IMR-90 (cell line): Measurements from ENCODE around the gene CADM1. TPM values are rescaled to one million over a fixed set of nuclear protein-coding genes. Genes with fewer than 3 reads are reported as not detected.

Experiments
- ATAC-seq: fragments of 200-7000 bp; cut with Tn5 transposase; 2 replicates; pipeline ENCODE4 v1.9.1; 2020; ENCODE audit warnings: low read depth, mild to moderate bottlenecking, moderate library complexity
- BruUV-seq: library from RNA; stranded (reverse); fragments of 400-500 nt; replicated peaks from 2 replicates; lab custom pipeline; 2021; lab: Mats Ljungman, UMichigan
- CTCF ChIA-PET: fragments of 300-600 bp; formaldehyde crosslinking; extraction: SDS; loops from one replicate; lab custom pipeline; 2021; ENCODE audit warnings: antibody characterized with exemption; lab: Yijun Ruan, JAX
- POLR2A ChIA-PET: fragments of 300-600 bp; sonication (Branson Sonifier 250); formaldehyde crosslinking; loops from one replicate; lab custom pipeline; 2022; ENCODE audit warnings: antibody characterized with exemption; ENCODE audit not compliant: unreplicated experiment; lab: Charles Lee
- DNase-seq: peaks from one replicate; pipeline ENCODE4 v3.0.0; 2013
- H2AFZ ChIP-seq: replicated peaks from 2 replicates; pipeline ENCODE3; 2013; ENCODE audit warnings: low read length, mild to moderate bottlenecking; ENCODE audit not compliant: poor library complexity
- H2AK5ac ChIP-seq: 2 replicates; pipeline ENCODE4 v1.6.1; 2013; ENCODE audit warnings: low read depth, low read length, inconsistent platforms
- H2AK9ac ChIP-seq: replicated peaks from 2 replicates; pipeline ENCODE3; 2013; ENCODE audit warnings: mild to moderate bottlenecking, low read depth, low read length, moderate library complexity; ENCODE audit not compliant: poor library complexity
- H2BK120ac ChIP-seq: 2 replicates; pipeline ENCODE4 v1.6.1; 2013; ENCODE audit warnings: low read depth, low read length, inconsistent platforms
- H2BK15ac ChIP-seq: 3 replicates; pipeline ENCODE4 v1.6.1; 2013; ENCODE audit warnings: low read depth, low read length, inconsistent platforms
- H2BK20ac ChIP-seq: 2 replicates; pipeline ENCODE4 v1.6.1; 2013; ENCODE audit warnings: low read depth, mild to moderate bottlenecking, inconsistent platforms, low read length, moderate library complexity
- H2BK5ac ChIP-seq: 2 replicates; pipeline ENCODE4 v1.6.1; 2013; ENCODE audit warnings: mild to moderate bottlenecking, low read depth, low read length, inconsistent platforms; ENCODE audit not compliant: poor library complexity, severe bottlenecking
- H3K14ac ChIP-seq: replicated peaks from 2 replicates; pipeline ENCODE4 v1.6.1; 2013; ENCODE audit warnings: low read depth, low read length, inconsistent platforms
- H3K18ac ChIP-seq: 2 replicates; pipeline ENCODE4 v1.6.1; 2013; ENCODE audit warnings: low read depth, low read length, control low read depth
- H3K23ac ChIP-seq: 2 replicates; pipeline ENCODE4 v1.6.1; 2013; ENCODE audit warnings: low read depth, low read length, inconsistent platforms
- H3K27ac ChIP-seq: 2 replicates; pipeline ENCODE4 v1.5.1; 2013; ENCODE audit warnings: mild to moderate bottlenecking, control low read depth, low read length; ENCODE audit not compliant: insufficient read depth
- H3K27me3 ChIP-seq: 2 replicates; pipeline ENCODE4 v1.6.1; 2013; ENCODE audit warnings: low read length; ENCODE audit not compliant: control insufficient read depth, insufficient read depth
- H3K36me3 ChIP-seq: 2 replicates; pipeline ENCODE4 v1.6.1; 2013; ENCODE audit warnings: low read length, mixed read lengths; ENCODE audit not compliant: control insufficient read depth, insufficient read depth
- H3K4ac ChIP-seq: 2 replicates; pipeline ENCODE4 v1.6.1; 2013; ENCODE audit warnings: low read depth, low read length, inconsistent platforms
- H3K4me1 ChIP-seq: 2 replicates; pipeline ENCODE4 v1.6.1; 2013; ENCODE audit warnings: low read length, mixed read lengths; ENCODE audit not compliant: control insufficient read depth, insufficient read depth
- H3K4me2 ChIP-seq: 2 replicates; pipeline ENCODE4 v1.6.1; 2013; ENCODE audit warnings: low read depth, mild to moderate bottlenecking, control low read depth, low read length, moderate library complexity
- H3K4me3 ChIP-seq: 2 replicates; pipeline ENCODE4 v1.5.1; 2013; ENCODE audit warnings: low read depth, mild to moderate bottlenecking, control low read depth, low read length, moderate library complexity; ENCODE audit not compliant: insufficient read depth
- H3K56ac ChIP-seq: 2 replicates; pipeline ENCODE4 v1.6.1; 2013; ENCODE audit warnings: low read length, inconsistent platforms; ENCODE audit not compliant: insufficient read depth; ENCODE audit errors: extremely low read depth
- H3K79me1 ChIP-seq, 2 experiments: 2 replicates each; pipeline ENCODE4 v1.6.1; 2013; ENCODE audit warnings: low read length in 2 of 2, inconsistent platforms in 1 of 2, low read depth in 1 of 2
- H3K9ac ChIP-seq: 2 replicates; pipeline ENCODE4 v1.6.1; 2013; ENCODE audit warnings: low read depth, low read length, control low read depth
- H3K9me1 ChIP-seq: 2 replicates; pipeline ENCODE4 v1.6.1; 2013; ENCODE audit warnings: low read length, inconsistent platforms; ENCODE audit not compliant: insufficient read depth
- H3K9me3 ChIP-seq: 2 replicates; pipeline ENCODE4 v1.6.1; 2013; ENCODE audit warnings: low read length; ENCODE audit not compliant: control insufficient read depth, insufficient read depth
- H4K20me1 ChIP-seq: 2 replicates; pipeline ENCODE4 v1.6.1; 2013; ENCODE audit warnings: low read length, inconsistent platforms; ENCODE audit not compliant: insufficient read depth
- H4K5ac ChIP-seq: 2 replicates; pipeline ENCODE4 v1.6.1; 2013; ENCODE audit warnings: mild to moderate bottlenecking, low read depth, low read length, control low read depth
- H4K8ac ChIP-seq, 2 experiments: 2 replicates each; pipeline ENCODE4 v1.6.1; 2013; ENCODE audit warnings: low read depth in 2 of 2, low read length in 2 of 2, control low read depth in 1 of 2, inconsistent platforms in 1 of 2
- H4K91ac ChIP-seq: 2 replicates; pipeline ENCODE4 v1.6.1; 2013; ENCODE audit warnings: low read depth, low read length, inconsistent platforms; ENCODE audit not compliant: insufficient read depth
- CHD1 ChIP-seq: IDR thresholded peaks from 2 replicates; pipeline ENCODE4 v1.6.1; 2012; ENCODE audit warnings: low read depth, low read length, improper control_type of control experiment
- ELK1 ChIP-seq: fragments of 150-350 bp; IDR thresholded peaks from 2 replicates; pipeline ENCODE4 v1.6.1; 2016; ENCODE audit warnings: low read depth, mild to moderate bottlenecking, low read length, moderate library complexity, borderline replicate concordance
- FOS ChIP-seq: fragments of 150-350 bp; IDR thresholded peaks from 2 replicates; pipeline ENCODE4 v1.6.1; 2016; ENCODE audit warnings: low read depth, low read length
- NFE2L2 ChIP-seq: fragments of 150-350 bp; IDR thresholded peaks from 2 replicates; pipeline ENCODE4 v1.6.1; 2016; ENCODE audit warnings: low read depth, mild to moderate bottlenecking, low read length
- RAD21 ChIP-seq: IDR thresholded peaks from 2 replicates; pipeline ENCODE4 v1.6.1; 2012; ENCODE audit warnings: low read length, improper control_type of control experiment
- RCOR1 ChIP-seq: IDR thresholded peaks from 2 replicates; pipeline ENCODE4 v1.6.1; 2012; ENCODE audit warnings: mild to moderate bottlenecking, low read length, improper control_type of control experiment; ENCODE audit not compliant: insufficient replicate concordance
- SMC3 ChIP-seq: fragments of 150-350 bp; IDR thresholded peaks from 2 replicates; pipeline ENCODE4 v1.6.1; 2016; ENCODE audit warnings: low read depth, mild to moderate bottlenecking, antibody characterized with exemption, low read length, moderate library complexity
- USF2 ChIP-seq: fragments of 150-350 bp; IDR thresholded peaks from 2 replicates; pipeline ENCODE4 v1.6.1; 2017; ENCODE audit warnings: mild to moderate bottlenecking, antibody characterized with exemption, low read length, low read depth
- WGBS, 2 experiments: methylation state at CpG; one replicate each; pipeline versions ENCODE4 v1.1.5 to v1.1.7; 2013; ENCODE audit warnings: missing lambda C conversion rate in 2 of 2; ENCODE audit not compliant: insufficient read length in 1 of 2; ENCODE audit errors: extremely low coverage in 2 of 2; 5-methylcytosine and 5-hydroxymethylcytosine counted together
- dilution Hi-C: fragments of 300-500 bp; cut with HindIII; formaldehyde crosslinking; loops from one replicate; pipeline ENCODE4 v1.14.3; 2018; ENCODE audit warnings: low sequenced_read_pairs; ENCODE audit not compliant: unreplicated experiment
- in situ Hi-C: fragments of 300-500 bp; cut with MboI; formaldehyde crosslinking; loops from 3 replicates; pipeline ENCODE4 v1.14.3; 2019; ENCODE audit warnings: low sequenced_read_pairs, inconsistent platforms, mixed read lengths
- intact Hi-C: fragments of 100-400 bp; cut with micrococcal nuclease; formaldehyde crosslinking; loops from 2 replicates; pipeline ENCODE4 v1.10.0; 2022
- polyA plus RNA-seq, 3 experiments: library from polyadenylated mRNA; depleted of rRNA; stranded (reverse); fragments of >200 nt; gene quantifications; 2 replicates each; pipeline ENCODE4 v1.2.3, GENCODE V29; 2012; ENCODE audit warnings: low replicate concordance in 1 of 3
- total RNA-seq: library from RNA; depleted of rRNA; stranded (reverse); fragments of >200 nt; gene quantifications from 2 replicates; pipeline ENCODE4 v1.2.3, GENCODE V29; 2012

Gene CADM1
- total and polyA plus RNA-seq, 2 of the 4 experiments (the other 2 are of a cell fraction) = 28.8 to 77.1 TPM

- ATAC-seq (no peak), DNase-seq (no peak)
- no TSS peak for BruUV-seq
- Histone ChIP-seq H2AK5ac (no peak overlapping the region), H3K23ac (no peak overlapping the region), H2BK5ac (no peak overlapping the region), H3K18ac (no peak overlapping the region), H3K27me3 (no peaks in the 10 kb centered on the region), H3K9me1 (no peaks in the 10 kb centered on the region), H2AFZ (no peak overlapping the region), H3K14ac (no peak overlapping the region), H3K9me3 (peaks cover 9% of the 10 kb centered on the region), H3K27ac (no peak overlapping the region), H3K79me1 (peaks cover 0 to under 1% of the 10 kb centered on the region in 2 experiments; a peak in 2 of 4 replicates), H3K4me3 (no peak overlapping the region), H2BK20ac (no peak overlapping the region), H3K4me2 (no peak overlapping the region), H3K9ac (no peak overlapping the region), H3K36me3 (0 out of 2 replicates have a peak, but pooled peaks cover 1% of the 10 kb centered on the region), H2BK15ac (no peak overlapping the region), H4K91ac (no peak overlapping the region), H4K5ac (no peak overlapping the region), H2AK9ac (no peak overlapping the region), H3K4ac (no peak overlapping the region), H3K4me1 (no peaks in the 10 kb centered on the region), H4K8ac (no peak overlapping the region), H4K20me1 (no peaks in the 10 kb centered on the region), H2BK120ac (no peak overlapping the region), H3K56ac (no peak overlapping the region)
- dilution Hi-C loops (no loop called here), in situ Hi-C loops (no loop called here), intact Hi-C loops (no loop called here)
- ChIA-PET CTCF (interaction anchor here (1.4 to 2.2 kb wide), 2 partner anchors 10 to 12 kb away, joined by 5 to 6 read pairs; no protein-coding TSS in a partner anchor), POLR2A (no interaction called here)
- no peak for TF ChIP-seq SMC3
- TF ChIP-seq FOS = no peak
- no peak for TF ChIP-seq NFE2L2
- no peak for TF ChIP-seq CHD1
- TF ChIP-seq ELK1 = no peak
- no peak for TF ChIP-seq RAD21
- no peak for TF ChIP-seq RCOR1
- no peak for TF ChIP-seq USF2
- no CpG with 5 or more reads among the region's 1 CpG for WGBS, 2 experiments
These were observed 58.0 kb downstream of the CADM1 start for GRCh38 chr11:115446214-115446613.
